ENCODE data around the gene FARP1.
"Not testable (repeated sequence)": the region's sequence is repeated elsewhere in the genome, so short reads cannot be mapped to it uniquely, and the experiment has no call there.

FARP1 gene

DNA sequence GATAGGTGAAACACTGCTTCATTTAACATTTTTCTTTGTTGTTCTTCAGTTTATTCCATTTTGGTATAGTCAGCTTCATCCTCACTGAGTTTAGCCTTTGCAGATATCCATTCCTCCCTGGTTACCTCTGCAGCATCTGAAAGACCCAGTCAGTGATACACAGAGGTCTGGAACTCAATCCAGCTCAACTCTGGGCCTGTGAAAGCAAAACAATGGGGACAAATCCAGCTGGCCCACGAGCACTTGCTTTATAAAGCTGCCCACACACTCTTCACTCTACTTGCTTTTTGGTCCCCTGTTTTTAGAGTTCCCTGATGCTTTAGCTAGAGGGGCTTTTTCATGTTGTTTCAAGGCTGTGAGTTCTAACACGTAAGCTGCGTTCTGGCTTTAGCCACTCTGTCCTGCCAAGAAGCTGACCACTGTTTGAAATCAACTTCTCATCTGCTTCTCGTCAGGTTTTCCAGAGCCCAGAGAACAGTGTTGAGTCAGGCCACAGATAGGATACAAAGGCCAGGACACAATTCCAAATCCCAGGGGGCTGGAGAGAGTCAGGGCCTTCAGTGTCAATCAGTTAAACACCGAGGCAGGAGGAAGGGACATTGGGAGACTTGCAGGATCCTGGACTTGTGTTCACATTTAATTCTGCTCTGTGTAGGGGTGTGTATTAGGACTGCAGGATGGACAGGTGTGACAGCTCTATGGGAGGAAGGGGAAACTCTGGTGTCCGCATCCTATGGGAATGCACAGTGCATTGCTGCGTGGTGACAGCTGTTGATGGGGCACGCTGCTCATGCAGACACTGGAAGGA lies 117.7 kb downstream of the FARP1 start:
- DNase-seq (ENCODE audit: low read depth in 2 of 2), result no peak

- DNase-seq (ENCODE audit: low read depth in 2 of 2), result no peak
Measured at GRCh38 chr13:98261165-98261702, 118.3 kb downstream of the FARP1 start.

DNA sequence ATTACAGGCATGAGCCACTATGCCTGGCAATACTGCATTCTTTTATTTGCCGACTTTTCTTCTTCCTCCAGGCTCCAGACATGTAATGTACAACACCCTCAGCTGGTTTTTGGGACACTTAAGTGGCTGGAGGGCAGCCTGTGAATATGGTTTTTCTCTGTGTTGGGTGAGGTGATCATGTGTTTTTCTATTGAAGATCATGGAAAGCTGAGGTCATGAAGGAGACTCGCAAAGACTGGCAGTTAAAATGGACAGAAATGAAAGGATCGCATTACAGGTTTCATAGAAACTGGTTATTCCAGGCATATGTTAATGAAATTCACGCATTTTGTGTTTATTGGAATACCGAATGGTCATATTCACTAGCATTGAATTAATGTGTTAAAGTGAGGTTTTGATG lies 119.4 kb downstream of the FARP1 start:
- no peak for DNase-seq (ENCODE audit: low read depth in 2 of 2)

GRCh38 chr13:98263841-98264240 lies 120.9 kb downstream of the FARP1 start:
- no peak for DNase-seq (ENCODE audit: low read depth in 2 of 2)

DNA sequence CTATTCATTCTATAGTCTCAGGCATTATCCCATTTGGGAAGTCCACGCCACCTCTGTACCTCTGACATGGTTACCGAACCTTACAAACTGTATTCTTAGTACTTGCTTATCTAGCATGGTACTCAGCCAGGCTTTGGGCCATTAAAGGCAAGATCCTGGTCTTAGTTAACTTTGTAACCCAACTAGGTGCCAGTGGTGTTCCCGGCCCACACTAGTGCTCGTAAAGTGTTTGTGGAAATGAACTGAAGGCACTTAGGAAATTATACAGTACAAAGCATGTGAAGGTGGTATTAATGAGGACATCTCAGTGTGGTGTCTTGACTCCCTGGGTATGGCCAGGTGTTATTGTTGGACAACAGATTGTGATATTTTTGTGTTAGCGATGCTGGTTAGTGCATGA lies 122.0 kb downstream of the FARP1 start:
- DNase-seq (ENCODE audit: low read depth in 2 of 2), result no peak

GRCh38 chr13:98265692-98266551 lies 123.0 kb downstream of the FARP1 start:
- no peak for DNase-seq (ENCODE audit: low read depth in 2 of 2)

GRCh38 chr13:98267080-98267912 lies 124.4 kb downstream of the FARP1 start:
- DNase-seq (ENCODE audit: low read depth in 2 of 2), result no peak

- no peak for DNase-seq (ENCODE audit: low read depth in 2 of 2)
Measured at GRCh38 chr13:98269386-98269785, 126.5 kb downstream of the FARP1 start.

- no peak for DNase-seq (ENCODE audit: low read depth in 2 of 2)
Measured at GRCh38 chr13:98270819-98271218, 127.9 kb downstream of the FARP1 start.

DNA sequence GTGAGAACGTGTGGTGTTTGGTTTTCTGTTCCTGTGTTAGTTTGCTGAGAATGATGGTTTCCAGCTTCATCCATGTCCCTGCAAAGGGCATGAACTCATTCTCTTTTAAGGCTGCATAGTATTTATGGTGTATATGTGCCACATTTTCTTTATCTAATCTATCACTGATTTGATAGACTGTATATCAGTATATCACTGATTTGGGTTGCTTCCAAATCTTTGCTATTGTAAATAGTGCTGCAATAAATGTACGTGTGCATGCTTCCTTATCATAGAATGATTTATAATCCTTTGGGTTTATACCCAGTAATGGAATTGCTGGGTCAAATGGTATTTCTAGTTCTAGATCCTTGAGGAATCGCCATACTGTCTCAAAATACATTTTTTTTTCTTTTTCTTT lies 128.8 kb downstream of the FARP1 start:
- not testable (repeated sequence) for DNase-seq (ENCODE audit: low read depth in 2 of 2)

- no peak for DNase-seq (ENCODE audit: low read depth in 2 of 2)
Measured at GRCh38 chr13:98272549-98272948, 129.7 kb downstream of the FARP1 start.

DNA sequence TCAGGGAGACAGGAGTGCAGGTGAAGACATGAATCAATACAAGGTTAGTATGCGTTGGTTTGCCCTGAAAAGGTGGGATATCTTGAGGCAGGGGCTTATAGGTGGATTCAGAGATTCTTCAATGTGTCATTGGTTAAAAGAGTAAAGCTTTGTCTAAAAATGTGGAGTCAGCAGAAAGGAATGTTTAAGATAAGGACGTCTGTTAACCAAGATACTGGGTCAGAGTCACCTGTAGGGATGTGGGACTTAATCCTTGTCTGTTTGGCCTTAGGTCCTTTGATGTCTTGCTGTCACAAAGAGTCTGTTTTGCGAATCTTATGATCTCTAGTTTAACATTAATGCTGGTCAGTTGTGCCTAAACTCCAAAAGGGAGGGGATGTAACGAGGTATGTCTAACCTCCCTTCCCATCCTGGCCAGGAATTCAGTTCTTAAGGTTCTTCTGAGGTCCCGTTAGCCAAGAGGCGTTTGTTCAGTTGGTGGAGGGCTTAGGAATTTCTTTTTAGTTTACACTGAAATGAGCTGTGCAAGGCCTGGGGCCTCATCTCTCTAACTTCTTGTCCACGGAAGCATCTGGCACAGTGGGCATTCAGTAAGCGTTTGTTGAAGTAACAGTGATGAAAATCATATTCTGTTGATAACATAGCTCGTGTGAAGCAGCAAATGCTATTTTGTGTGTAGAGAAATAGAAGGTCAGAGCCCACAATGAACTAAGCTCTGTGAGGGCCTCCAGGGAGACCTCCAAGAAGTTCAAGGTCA lies 130.4 kb downstream of the FARP1 start:
- DNase-seq (ENCODE audit: low read depth in 2 of 2), result no peak

GRCh38 chr13:98273824-98274742 lies 131.2 kb downstream of the FARP1 start:
- no peak for DNase-seq (ENCODE audit: low read depth in 2 of 2)

- no peak for DNase-seq (ENCODE audit: low read depth in 2 of 2)
Measured at GRCh38 chr13:98274921-98275487, 132.1 kb downstream of the FARP1 start.

- DNase-seq (ENCODE audit: low read depth in 2 of 2), result no peak
Measured at GRCh38 chr13:98275681-98276171, 132.8 kb downstream of the FARP1 start.

DNA sequence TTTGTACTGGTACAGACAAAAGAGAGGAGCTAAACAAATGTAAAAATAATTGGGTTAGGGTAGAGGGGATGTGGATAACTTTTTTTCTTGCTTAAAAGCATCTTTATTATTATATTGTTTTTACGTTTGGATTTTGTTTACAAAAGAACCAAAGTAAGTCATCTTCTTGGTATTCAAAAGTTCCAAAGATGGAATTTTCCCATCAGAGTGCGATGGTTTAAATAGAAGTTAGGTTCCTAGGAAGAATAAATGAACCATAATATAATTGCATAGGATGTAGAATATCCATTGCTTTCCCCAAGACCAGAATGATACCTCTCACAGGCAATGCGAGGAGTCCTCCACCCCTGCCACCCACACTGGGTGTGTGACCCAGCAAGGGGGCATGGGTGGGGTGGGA lies 133.6 kb downstream of the FARP1 start:
- no peak for DNase-seq (ENCODE audit: low read depth in 2 of 2)

- DNase-seq (ENCODE audit: low read depth in 2 of 2), result no peak
Measured at GRCh38 chr13:98278068-98278724, 135.3 kb downstream of the FARP1 start.

DNA sequence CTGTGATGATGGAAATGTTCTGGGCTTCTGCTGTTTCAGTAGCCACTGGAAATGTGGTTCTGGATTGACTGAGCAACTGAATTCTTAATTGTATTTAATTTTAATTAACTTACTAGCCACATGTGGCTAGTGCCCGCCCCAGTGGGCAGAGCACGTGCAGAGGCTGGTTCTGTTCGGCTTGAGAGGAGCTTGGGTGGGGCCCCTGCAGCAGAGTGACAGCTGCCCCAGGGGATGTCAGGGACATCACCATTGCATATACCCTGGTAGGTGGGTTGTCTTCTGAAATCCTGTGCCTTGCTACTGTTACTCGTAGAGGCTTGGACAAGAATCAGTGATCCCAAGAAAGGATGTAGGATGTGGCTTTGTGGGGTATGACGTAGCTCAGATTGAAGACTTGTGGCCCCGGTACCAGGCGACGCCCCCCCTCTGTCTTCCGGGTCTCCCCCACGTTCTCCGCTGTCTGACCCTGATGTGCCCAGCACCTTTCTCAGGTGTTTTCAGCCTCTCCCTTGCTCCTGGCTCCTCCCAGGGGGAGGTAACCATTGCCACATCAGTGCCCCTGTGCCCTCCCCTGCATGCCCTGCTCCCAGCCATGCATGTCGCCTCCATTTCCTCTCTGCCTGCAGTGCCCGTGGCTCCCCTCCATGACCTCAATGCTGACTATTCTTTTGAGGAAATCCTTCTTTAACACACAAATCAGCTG lies 136.7 kb downstream of the FARP1 start:
- no peak for DNase-seq (ENCODE audit: low read depth in 2 of 2)

Data from stimulated activated CD4-positive, alpha-beta T cell treated with anti-CD3 and anti-CD28 coated beads, Interleukin-4, amount 100 ng/mL, for 48 hours (primary cell).